Endothelial cell of umbilical vein (primary cell): ENCODE measurements around the gene SPRY4. TPM values are rescaled to one million over a fixed set of nuclear protein-coding genes. Genes with fewer than 3 reads are reported as not detected.

Experiments used
- BruUV-seq: library from RNA; stranded (reverse); fragments of 400-500 nt; replicated peaks from 2 replicates; lab custom pipeline; 2021; lab: Mats Ljungman, UMichigan
- CTCF ChIA-PET: fragments of 300-600, 350-600 bp; sonication (Branson Sonifier 250); formaldehyde crosslinking; loops from one replicate; lab custom pipeline; 2021; ENCODE audit warnings: antibody characterized with exemption, inconsistent platforms; lab: Charles Lee
- POLR2A ChIA-PET: fragments of 300-600, 350-600 bp; sonication (Branson Sonifier 250); formaldehyde crosslinking; loops from one replicate; lab custom pipeline; 2021; ENCODE audit warnings: antibody characterized with exemption, inconsistent platforms; lab: Charles Lee
- DNase-seq: peaks from one replicate; pipeline ENCODE4 v3.0.0-alpha.2; 2011; ENCODE audit warnings: low read depth, low spot score
- FAIRE-seq: peaks from 2 replicates; lab custom pipeline; 2011; peaks lifted over from hg19 to GRCh38; lab: Jason Lieb, UNC
- H2AFZ ChIP-seq: 2 replicates; pipeline ENCODE4 v1.6.0; 2012; ENCODE audit warnings: low read depth, low read length, control low read depth, inconsistent platforms
- H3K27ac ChIP-seq: 2 replicates; pipeline ENCODE4 v1.5.1; 2011; ENCODE audit warnings: low read depth, mild to moderate bottlenecking, control low read depth, low read length, moderate library complexity; ENCODE audit not compliant: insufficient read depth
- H3K27me3 ChIP-seq, 2 experiments: 2 replicates each; pipeline versions ENCODE4 v1.6.0 to v1.6.1; 2011; ENCODE audit warnings: low read length in 2 of 2, mixed read lengths in 1 of 2; ENCODE audit not compliant: control insufficient read depth in 2 of 2, insufficient read depth in 2 of 2
- H3K36me3 ChIP-seq, 2 experiments: 2 replicates in 1 of 2; 3 replicates in 1 of 2; pipeline ENCODE4 v1.5.1; 2011; ENCODE audit warnings: low read length in 2 of 2, mild to moderate bottlenecking in 1 of 2, moderate library complexity in 1 of 2; ENCODE audit not compliant: control insufficient read depth in 2 of 2, insufficient read depth in 2 of 2; ENCODE audit errors: extremely low read depth in 1 of 2
- H3K4me1 ChIP-seq: 3 replicates; pipeline ENCODE4 v1.5.1; 2011; ENCODE audit warnings: mild to moderate bottlenecking, low read length; ENCODE audit not compliant: control insufficient read depth, insufficient read depth; ENCODE audit errors: extremely low read depth
- H3K4me2 ChIP-seq: 2 replicates; pipeline ENCODE4 v1.6.1; 2011; ENCODE audit warnings: low read length, control low read depth, mixed read lengths; ENCODE audit not compliant: insufficient read depth
- H3K4me3 ChIP-seq, 3 experiments: fragments of 200-600 bp in 1 of 3; sonication (generic), shearing (Covaris generic) in 1 of 3; replicated peaks in 1 of 3; 2 replicates each; pipeline ENCODE4 v1.5.1; 2011 to 2016; ENCODE audit warnings: control low read depth in 3 of 3, low read length in 3 of 3, mild to moderate bottlenecking in 2 of 3, inconsistent platforms in 1 of 3, low read depth in 1 of 3, moderate library complexity in 1 of 3; ENCODE audit not compliant: insufficient read depth in 1 of 3
- H3K79me2 ChIP-seq: 2 replicates; pipeline ENCODE4 v1.6.0; 2012; ENCODE audit warnings: low read length, inconsistent platforms; ENCODE audit not compliant: control insufficient read depth, insufficient read depth
- H3K9ac ChIP-seq: replicated peaks from 2 replicates; pipeline ENCODE3; 2011; ENCODE audit warnings: low read length, control low read depth; ENCODE audit not compliant: insufficient read depth; ENCODE audit errors: extremely low read depth
- H3K9me1 ChIP-seq: replicated peaks from 3 replicates; pipeline ENCODE4 v1.6.0; 2011; ENCODE audit warnings: mild to moderate bottlenecking, low read length; ENCODE audit not compliant: control insufficient read depth, insufficient read depth; ENCODE audit errors: extremely low read depth
- H3K9me3 ChIP-seq: replicated peaks from 2 replicates; pipeline ENCODE4 v1.5.1; 2012; ENCODE audit warnings: low read length, inconsistent platforms; ENCODE audit not compliant: control insufficient read depth, insufficient read depth
- H4K20me1 ChIP-seq: replicated peaks from 2 replicates; pipeline ENCODE3; 2011; ENCODE audit warnings: mild to moderate bottlenecking, low read length; ENCODE audit not compliant: control insufficient read depth, insufficient read depth; ENCODE audit errors: extremely low read depth
- GATA2 ChIP-seq: IDR thresholded peaks from 2 replicates; pipeline ENCODE4 v1.7.0; 2011; ENCODE audit warnings: low read depth, mild to moderate bottlenecking, moderate library complexity, mixed read lengths, low read length; ENCODE audit not compliant: insufficient read length, insufficient read depth
- JUN ChIP-seq: IDR thresholded peaks from 2 replicates; pipeline ENCODE4 v1.6.1; 2011; ENCODE audit warnings: borderline replicate concordance, low read depth; ENCODE audit not compliant: insufficient read length, insufficient read depth
- MYC ChIP-seq: IDR thresholded peaks from one replicate; pipeline ENCODE4 v1.6.1; 2011; ENCODE audit warnings: mild to moderate bottlenecking, low read depth, low read length
- POLR2A ChIP-seq: IDR thresholded peaks from 2 replicates; pipeline ENCODE4 v1.6.1; 2012; ENCODE audit warnings: low read depth, mild to moderate bottlenecking, control low read depth, low read length
- POLR2AphosphoS5 ChIP-seq: IDR thresholded peaks from 2 replicates; pipeline ENCODE4 v1.6.1; 2012; ENCODE audit warnings: low read depth, mild to moderate bottlenecking, control low read depth, low read length, moderate library complexity; ENCODE audit not compliant: insufficient read depth
- dilution Hi-C: fragments of 300-500 bp; cut with MboI; formaldehyde crosslinking; loops from one replicate; pipeline ENCODE4 v1.15.0; 2019; ENCODE audit warnings: low sequenced_read_pairs; ENCODE audit not compliant: extremely low pct_ligation_motif_present
- intact Hi-C: fragments of 100-400 bp; cut with micrococcal nuclease; formaldehyde crosslinking; loops from one replicate; pipeline ENCODE4 v1.10.0; 2022
- polyA plus RNA-seq, 4 experiments: library from polyadenylated mRNA; depleted of rRNA in 3 of 4; stranded (reverse) in 3 of 4; unstranded in 1 of 4; fragments of >200 nt; gene quantifications; 2 replicates each; pipeline versions ENCODE4 v1.2.1 to v1.2.3, GENCODE V29; 2011 to 2012; ENCODE audit warnings: missing spikeins in 1 of 4
- total RNA-seq: library from RNA; stranded (reverse); gene quantifications from 2 replicates; pipeline ENCODE4 v1.2.3, GENCODE V29; 2021
- TF ChIP-seq, protein P1 (sequence below), 2 donors: IDR thresholded peaks; 1 replicate in 1 of 2; 2 replicates in 1 of 2; pipeline ENCODE4 v1.5.1; 2011; ENCODE audit warnings: low read length in 2 of 2, mild to moderate bottlenecking in 2 of 2, moderate library complexity in 2 of 2, control low read depth in 1 of 2, inconsistent platforms in 1 of 2, low read depth in 1 of 2; ENCODE audit not compliant: insufficient read depth in 1 of 2; ENCODE audit errors: extremely low read depth in 1 of 2
- TF ChIP-seq, protein P2 (sequence below): IDR thresholded peaks from 2 replicates; pipeline ENCODE4 v1.6.1; 2011; ENCODE audit not compliant: insufficient read depth, insufficient read length

Gene SPRY4
- total and polyA plus RNA-seq, 2 donors (not counting 3 experiments of a cell fraction or from before 2014, with no cell fraction given) = 9.3 to 33.9 TPM

DNA sequence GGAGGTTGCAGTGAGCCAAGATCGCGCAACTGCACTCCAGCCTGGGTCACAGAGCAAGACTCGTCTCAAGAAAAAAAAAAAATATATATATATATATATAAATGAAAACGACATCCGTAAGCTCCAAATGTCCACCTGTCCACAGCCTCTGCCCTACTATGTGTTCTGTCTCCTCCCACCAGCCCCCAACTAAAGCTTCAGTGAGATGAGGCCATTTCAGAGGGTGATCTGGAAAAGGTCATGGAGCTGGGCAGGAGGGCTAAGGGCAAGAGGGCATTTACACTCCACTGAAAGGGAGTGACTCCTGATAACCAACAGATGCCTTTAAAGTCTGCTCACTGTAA, 2.4 kb downstream of the SPRY4 start:
- peaks cover 82% of the 10 kb centered on the region for H3K79me2 ChIP-seq
- TF ChIP-seq, protein P1, sequence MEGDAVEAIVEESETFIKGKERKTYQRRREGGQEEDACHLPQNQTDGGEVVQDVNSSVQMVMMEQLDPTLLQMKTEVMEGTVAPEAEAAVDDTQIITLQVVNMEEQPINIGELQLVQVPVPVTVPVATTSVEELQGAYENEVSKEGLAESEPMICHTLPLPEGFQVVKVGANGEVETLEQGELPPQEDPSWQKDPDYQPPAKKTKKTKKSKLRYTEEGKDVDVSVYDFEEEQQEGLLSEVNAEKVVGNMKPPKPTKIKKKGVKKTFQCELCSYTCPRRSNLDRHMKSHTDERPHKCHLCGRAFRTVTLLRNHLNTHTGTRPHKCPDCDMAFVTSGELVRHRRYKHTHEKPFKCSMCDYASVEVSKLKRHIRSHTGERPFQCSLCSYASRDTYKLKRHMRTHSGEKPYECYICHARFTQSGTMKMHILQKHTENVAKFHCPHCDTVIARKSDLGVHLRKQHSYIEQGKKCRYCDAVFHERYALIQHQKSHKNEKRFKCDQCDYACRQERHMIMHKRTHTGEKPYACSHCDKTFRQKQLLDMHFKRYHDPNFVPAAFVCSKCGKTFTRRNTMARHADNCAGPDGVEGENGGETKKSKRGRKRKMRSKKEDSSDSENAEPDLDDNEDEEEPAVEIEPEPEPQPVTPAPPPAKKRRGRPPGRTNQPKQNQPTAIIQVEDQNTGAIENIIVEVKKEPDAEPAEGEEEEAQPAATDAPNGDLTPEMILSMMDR (IDR thresholded peaks at IDR 0.05; ENCODE audit: extremely low read depth in 1 of 2, insufficient read depth in 1 of 2, low read depth in 1 of 2, low read length in 2 of 2) = no peak
- TF ChIP-seq POLR2A (no peak), GATA2 (no peak), MYC (no peak), POLR2AphosphoS5 (no peak), JUN (no peak)
- TF ChIP-seq, protein P2, sequence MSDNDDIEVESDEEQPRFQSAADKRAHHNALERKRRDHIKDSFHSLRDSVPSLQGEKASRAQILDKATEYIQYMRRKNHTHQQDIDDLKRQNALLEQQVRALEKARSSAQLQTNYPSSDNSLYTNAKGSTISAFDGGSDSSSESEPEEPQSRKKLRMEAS = no peak
- H3K4me3 ChIP-seq = peak overlapping the region in 1 of 3 experiments; percentile 89
- no peaks in the 10 kb centered on the region for H3K9me3 ChIP-seq
- no peaks in the 10 kb centered on the region for H3K9me1 ChIP-seq
- peak overlapping the region; percentile 88 for H3K27ac ChIP-seq
- H3K4me1 ChIP-seq = peaks cover 67% of the 10 kb centered on the region
- H3K4me2 ChIP-seq = peak overlapping the region; percentile 91
- no TSS peak for BruUV-seq
- DNase-seq (no peak), FAIRE-seq (no peak)
- H4K20me1 ChIP-seq = no peaks in the 10 kb centered on the region
- peak overlapping the region; percentile 85 for H3K9ac ChIP-seq
- no peak overlapping the region for H2AFZ ChIP-seq
- POLR2A ChIA-PET = interaction anchor here (0.6 to 0.8 kb wide), 3 partner anchors 32 to 226 kb away, joined by 3 to 4 read pairs (median 3); no protein-coding TSS in a partner anchor
- CTCF ChIA-PET = interaction anchor here (1.1 to 8.8 kb wide), 5 partner anchors 35 to 224 kb away, joined by 3 to 128 read pairs (median 23); no protein-coding TSS in a partner anchor
- dilution Hi-C loops = no loop called here
- H3K27me3 ChIP-seq = no peaks in the 10 kb centered on the region
- H3K36me3 ChIP-seq = no peaks in the 10 kb centered on the region
- intact Hi-C loops = loop anchor here (10.0 kb wide), 1 partner anchor 308 kb away; the partner anchor contains the start of gene GNPDA1
